HepG2 (cell line): Measurements from ENCODE around the gene CST11. TPM values are rescaled to one million over a fixed set of nuclear protein-coding genes. Genes with fewer than 3 reads are reported as not detected.
A peak's percentile ranks its signal among the peaks of the same experiment; 100 is the strongest.

ENCODE experiments used
- ATAC-seq: fragments of 200-7000 bp; cut with Tn5 transposase; 3 replicates; pipeline ENCODE4 v1.9.1; 2020; ENCODE audit warnings: mild to moderate bottlenecking, moderate library complexity
- BruUV-seq: library from RNA; stranded (reverse); fragments of 400-500 nt; replicated peaks from 2 replicates; lab custom pipeline; 2021; lab: Mats Ljungman, UMichigan
- CTCF ChIA-PET: fragments of 300-600 bp; formaldehyde crosslinking; extraction: SDS; loops from one replicate; lab custom pipeline; 2021; ENCODE audit warnings: low total read pairs, inconsistent platforms, low intra/inter-chr PET ratio; lab: Yijun Ruan, JAX
- POLR2A ChIA-PET: fragments of 350-600 bp; sonication (Branson Sonifier 250); formaldehyde crosslinking; loops from one replicate; lab custom pipeline; 2020; ENCODE audit warnings: antibody characterized with exemption, inconsistent platforms; lab: Yijun Ruan, JAX
- DNase-seq: peaks from one replicate; pipeline ENCODE4 v3.0.0-alpha.2; 2015; ENCODE audit warnings: low spot score
- FAIRE-seq: peaks from 3 replicates; lab custom pipeline; 2011; peaks lifted over from hg19 to GRCh38; lab: Jason Lieb, UNC
- H2AFZ ChIP-seq: one replicate; pipeline ENCODE4 v1.6.1; 2011; ENCODE audit warnings: low read length, inconsistent platforms
- H3K27ac ChIP-seq: fragments of 300-600 bp; 3 replicates; pipeline ENCODE4 v1.8.0; 2011; ENCODE audit warnings: mixed run types, mild to moderate bottlenecking, mixed read lengths, low read length, inconsistent platforms; ENCODE audit not compliant: insufficient read depth; ENCODE audit errors: extremely low read length
- H3K27me3 ChIP-seq, 2 experiments: fragments of 200-600 bp in 1 of 2; 2 replicates in 1 of 2; 3 replicates in 1 of 2; pipeline versions ENCODE4 v1.6.0 to v1.8.0; 2011; ENCODE audit warnings: low read length in 2 of 2, mild to moderate bottlenecking in 2 of 2, moderate library complexity in 2 of 2, inconsistent platforms in 1 of 2; ENCODE audit not compliant: insufficient read depth in 2 of 2, control insufficient read depth in 1 of 2
- H3K36me3 ChIP-seq, 2 experiments: fragments of 200-600 bp in 1 of 2; replicated peaks in 1 of 2; 2 replicates in 1 of 2; 3 replicates in 1 of 2; pipeline versions ENCODE4 v1.5.1 to v1.8.0; 2011; ENCODE audit warnings: low read length in 2 of 2, inconsistent platforms in 1 of 2; ENCODE audit not compliant: insufficient read depth in 2 of 2, control insufficient read depth in 1 of 2
- H3K4me1 ChIP-seq: 2 replicates; pipeline ENCODE4 v1.5.1; 2012; ENCODE audit warnings: low read length, inconsistent platforms; ENCODE audit not compliant: insufficient read depth
- H3K4me2 ChIP-seq: 2 replicates; pipeline ENCODE4 v1.6.0; 2011; ENCODE audit warnings: low read depth, low read length, inconsistent platforms
- H3K4me3 ChIP-seq, 3 experiments: fragments of 200-600 bp in 1 of 3; sonication (generic), shearing (Covaris generic) in 1 of 3; replicated peaks in 1 of 3; 2 replicates each; pipeline ENCODE4 v1.5.1; 2011 to 2016; ENCODE audit warnings: low read length in 3 of 3, inconsistent platforms in 2 of 3, low read depth in 2 of 3, mild to moderate bottlenecking in 2 of 3, control low read depth in 1 of 3, mixed read lengths in 1 of 3; ENCODE audit not compliant: insufficient read depth in 1 of 3
- H3K79me2 ChIP-seq: one replicate; pipeline ENCODE4 v1.6.1; 2011; ENCODE audit warnings: low read length, inconsistent platforms; ENCODE audit not compliant: insufficient read depth
- H3K9ac ChIP-seq: 2 replicates; pipeline ENCODE4 v1.6.0; 2011; ENCODE audit warnings: mild to moderate bottlenecking, low read depth, low read length, inconsistent platforms; ENCODE audit not compliant: insufficient read depth
- H3K9me3 ChIP-seq: 2 replicates; pipeline ENCODE4 v1.5.1; 2012; ENCODE audit warnings: mild to moderate bottlenecking, low read length
- H4K20me1 ChIP-seq: 2 replicates; pipeline ENCODE4 v1.6.0; 2011; ENCODE audit warnings: inconsistent platforms, mild to moderate bottlenecking, low read length, moderate library complexity; ENCODE audit not compliant: insufficient read depth
- ARID4A ChIP-seq: sonication (generic); formaldehyde crosslinking; IDR thresholded peaks from 2 replicates; pipeline ENCODE4 v1.5.0; 2020; ENCODE audit warnings: mild to moderate bottlenecking, missing genetic modification reagents, borderline replicate concordance
- ERF ChIP-seq: IDR thresholded peaks from 2 replicates; pipeline ENCODE4 v1.6.1; 2018; ENCODE audit warnings: missing biosample characterization, missing genetic modification reagents
- HMGXB4 ChIP-seq, 2 experiments: sonication (generic) in 1 of 2; formaldehyde crosslinking in 1 of 2; IDR thresholded peaks; 2 replicates each; pipeline versions ENCODE4 v1.4.0 to v1.6.1; 2018 to 2020; ENCODE audit warnings: missing genetic modification reagents in 2 of 2, borderline replicate concordance in 1 of 2, low read depth in 1 of 2, mild to moderate bottlenecking in 1 of 2, missing biosample characterization in 1 of 2
- HNF1B ChIP-seq: sonication (generic); formaldehyde crosslinking; IDR thresholded peaks from 2 replicates; pipeline ENCODE4 v1.5.1; 2020; ENCODE audit warnings: mild to moderate bottlenecking, moderate library complexity, missing genetic modification reagents
- REPIN1 ChIP-seq: sonication (generic); formaldehyde crosslinking; IDR thresholded peaks from 2 replicates; pipeline ENCODE4 v1.8.0; 2022; ENCODE audit warnings: missing genetic modification reagents, low read depth, mild to moderate bottlenecking, borderline replicate concordance
- SALL2 ChIP-seq: sonication (generic); formaldehyde crosslinking; IDR thresholded peaks from 2 replicates; pipeline ENCODE4 v1.8.1; 2023; ENCODE audit warnings: mild to moderate bottlenecking, missing genetic modification reagents, inconsistent platforms
- STAG1 ChIP-seq: sonication (generic); formaldehyde crosslinking; IDR thresholded peaks from 2 replicates; pipeline ENCODE4 v1.4.0; 2020; ENCODE audit warnings: missing genetic modification reagents
- ZFP62 ChIP-seq: sonication (generic); formaldehyde crosslinking; IDR thresholded peaks from 2 replicates; pipeline ENCODE4 v1.4.0; 2020; ENCODE audit warnings: missing genetic modification reagents
- ZNF225 ChIP-seq: sonication (generic); formaldehyde crosslinking; IDR thresholded peaks from 2 replicates; pipeline ENCODE4 v1.4.0; 2020; ENCODE audit warnings: mild to moderate bottlenecking, missing genetic modification reagents
- ZNF276 ChIP-seq: sonication (generic); formaldehyde crosslinking; IDR thresholded peaks from 2 replicates; pipeline ENCODE4 v1.4.0; 2020; ENCODE audit warnings: mild to moderate bottlenecking, low read depth, missing genetic modification reagents
- ZNF326 ChIP-seq: sonication (generic); formaldehyde crosslinking; IDR thresholded peaks from 2 replicates; pipeline ENCODE4 v1.4.0; 2020; ENCODE audit warnings: missing genetic modification reagents, borderline replicate concordance
- ZNF839 ChIP-seq: sonication (generic); formaldehyde crosslinking; IDR thresholded peaks from 2 replicates; pipeline ENCODE4 v1.4.0; 2020; ENCODE audit warnings: missing genetic modification reagents, mild to moderate bottlenecking, borderline replicate concordance
- ZSCAN9 ChIP-seq: IDR thresholded peaks from 2 replicates; pipeline ENCODE4 v1.6.1; 2016; ENCODE audit warnings: borderline replicate concordance
- WGBS: methylation state at CpG from one replicate; pipeline ENCODE4 v1.1.6; 2017; ENCODE audit warnings: low lambda C conversion rate; 5-methylcytosine and 5-hydroxymethylcytosine counted together
- in situ Hi-C: cut with HindIII; loops from 2 replicates; pipeline ENCODE4 v1.10.0; 2017; ENCODE audit warnings: low pct_unique_long_range_greater_than_20kb; ENCODE audit not compliant: extremely low pct_ligation_motif_present
- intact Hi-C: fragments of 100-400 bp; cut with micrococcal nuclease; formaldehyde crosslinking; loops from one replicate; pipeline ENCODE4 v1.10.0; 2022; ENCODE audit not compliant: unreplicated experiment
- polyA plus RNA-seq, 8 experiments: library from polyadenylated mRNA; depleted of rRNA in 3 of 8; stranded (reverse) in 7 of 8; unstranded in 1 of 8; fragments of >200 nt; fragmentation: Illumina TruSeq in 4 of 8; extraction: Trizol in 4 of 8; gene quantifications; 2 replicates each; pipeline versions ENCODE4 v1.2.1 to v1.2.3, GENCODE V29; 2011 to 2016; ENCODE audit warnings: low read depth in 4 of 8, missing spikeins in 1 of 8, mixed read lengths in 1 of 8; ENCODE audit not compliant: insufficient read depth in 1 of 8
- total RNA-seq, 5 experiments: library from RNA; depleted of rRNA; stranded (reverse); fragments of >200 nt; fragmentation: Illumina TruSeq; extraction: Trizol; gene quantifications; 2 replicates each; pipeline ENCODE4 v1.2.3, GENCODE V29; 2016; ENCODE audit warnings: low read depth in 1 of 5

The CST11 gene
- total and polyA plus RNA-seq, 2 of the 13 experiments (the other 11 are each of a cell fraction or from before 2014, with no cell fraction given) = not detected

GRCh38 chr20:23441850-23442313, 10.8 kb downstream of the CST11 start:
- FAIRE-seq = peak; percentile 100
- Histone ChIP-seq H4K20me1 (no peaks in the 10 kb centered on the region), H3K9me3 (no peaks in the 10 kb centered on the region), H3K27me3 (peaks cover 0 to 11% of the 10 kb centered on the region in 2 experiments; a peak in 2 of 5 replicates), H3K36me3 (no peaks in the 10 kb centered on the region), H3K4me1 (peaks cover 19% of the 10 kb centered on the region), H3K9ac (no peak overlapping the region), H3K4me2 (no peak overlapping the region), H3K4me3 (no peak overlapping the region), H3K27ac (no peak overlapping the region), H2AFZ (no peak overlapping the region), H3K79me2 (no peaks in the 10 kb centered on the region)
- BruUV-seq = no TSS peak
- peak; percentile 84 for DNase-seq
- WGBS = 1% methylated on average over 7 of the region's 8 CpGs
- in situ Hi-C loops (loop anchor here (5.0 kb wide), 1 partner anchor 165 kb away; the partner anchor contains the start of gene CST9), intact Hi-C loops (loop anchor here (1.0 to 5.0 kb wide), 2 partner anchors 164 to 280 kb away; no protein-coding TSS in a partner anchor)
- ChIA-PET POLR2A (interaction anchor here (1.3 to 1.9 kb wide), 2 partner anchors 167 to 220 kb away, joined by 5 to 6 read pairs; no protein-coding TSS in a partner anchor), CTCF (interaction anchor here (1.2 to 4.1 kb wide), 3 partner anchors 164 to 227 kb away, joined by 6 to 71 read pairs (median 8); partner anchors contain the start of gene CST9)
- ATAC-seq = peak; percentile 88
- TF ChIP-seq ARID4A (CRISPR knock-in tag) (no peak), ZNF326 (no peak), SALL2 (CRISPR knock-in tag) (no peak), ERF (CRISPR knock-in tag) (0 out of 2 replicates have a peak, but pooled peaks have one; percentile 57), ZNF276 (CRISPR knock-in tag) (0 out of 2 replicates have a peak, but pooled peaks have one; percentile 29), HNF1B (0 out of 2 replicates have a peak, but pooled peaks have one; percentile 17), STAG1 (CRISPR knock-in tag) (peak; percentile 97), ZFP62 (CRISPR knock-in tag) (no peak), ZNF225 (CRISPR knock-in tag) (peak; percentile 44; the same call in 1 of the 2 replicates), HMGXB4 (CRISPR knock-in tag; IDR thresholded peaks at IDR 0.05; ENCODE audit: borderline replicate concordance in 1 of 2, low read depth in 1 of 2) (peak; percentile 36 to 75; a peak in 2 of 4 replicates), ZNF839 (CRISPR knock-in tag) (peak; percentile 62; the same call in 1 of the 2 replicates), REPIN1 (peak; percentile 41; the same call in 1 of the 2 replicates), ZSCAN9 (CRISPR knock-in tag) (no peak)
